Smooth muscle cell (in vitro differentiated cells): ENCODE measurements around the gene ADCK2. TPM values are rescaled to one million over a fixed set of nuclear protein-coding genes. Genes with fewer than 3 reads are reported as not detected.
"Not testable (repeated sequence)": the region's sequence is repeated elsewhere in the genome, so short reads cannot be mapped to it uniquely, and the experiment has no call there.

ENCODE experiments used
- DNase-seq: peaks from one replicate; lab custom pipeline; 2025; ENCODE audit not compliant: unreplicated experiment; lab: John Stamatoyannopoulos, UW
- H2AFZ ChIP-seq: fragments of 200-600 bp; sonication (generic); 2 replicates; pipeline ENCODE4 v1.6.0; 2016; ENCODE audit warnings: antibody characterized with exemption, low read depth, mild to moderate bottlenecking
- H3F3A ChIP-seq: fragments of 200-600 bp; sonication (generic); 2 replicates; pipeline ENCODE4 v1.6.0; 2017; ENCODE audit warnings: antibody characterized with exemption, low read depth
- H3K27ac ChIP-seq: fragments of 200-600 bp; sonication (generic); 2 replicates; pipeline ENCODE4 v1.5.1; 2016; ENCODE audit warnings: low read depth, mild to moderate bottlenecking
- H3K27me3 ChIP-seq: fragments of 200-600 bp; sonication (generic); 2 replicates; pipeline ENCODE4 v1.6.1; 2016; ENCODE audit warnings: low read depth, mild to moderate bottlenecking
- H3K36me3 ChIP-seq: fragments of 200-600 bp; sonication (generic); 2 replicates; pipeline ENCODE4 v1.5.1; 2016; ENCODE audit warnings: low read depth
- H3K4me1 ChIP-seq: fragments of 200-600 bp; sonication (generic); 2 replicates; pipeline ENCODE4 v1.5.1; 2016; ENCODE audit warnings: low read depth
- H3K4me2 ChIP-seq: fragments of 200-600 bp; sonication (generic); 2 replicates; pipeline ENCODE4 v1.6.0; 2016; ENCODE audit warnings: mild to moderate bottlenecking
- H3K4me3 ChIP-seq: fragments of 200-600 bp; sonication (generic); 2 replicates; pipeline ENCODE4 v1.5.1; 2016; ENCODE audit warnings: mild to moderate bottlenecking
- H3K79me2 ChIP-seq: fragments of 200-600 bp; sonication (generic); 2 replicates; pipeline ENCODE4 v1.6.0; 2016; ENCODE audit warnings: low read depth, mild to moderate bottlenecking
- H3K9ac ChIP-seq: fragments of 200-600 bp; sonication (generic); 2 replicates; pipeline ENCODE4 v1.6.0; 2016; ENCODE audit warnings: low read depth
- H3K9me3 ChIP-seq: fragments of 200-600 bp; sonication (generic); replicated peaks from 2 replicates; pipeline ENCODE4 v1.5.1; 2016; ENCODE audit warnings: low read depth
- H4K20me1 ChIP-seq: fragments of 200-600 bp; sonication (generic); 2 replicates; pipeline ENCODE4 v1.6.0; 2016; ENCODE audit warnings: low read depth
- WGBS: methylation state at CpG from one replicate; pipeline ENCODE4 v1.1.7; 2016; ENCODE audit warnings: low lambda C conversion rate; 5-methylcytosine and 5-hydroxymethylcytosine counted together
- polyA plus RNA-seq: library from polyadenylated mRNA; unstranded; fragments of >200 nt; fragmentation: Nextera tagmentation; extraction: Ambion mirVana; gene quantifications from 2 replicates; pipeline ENCODE4 v1.2.1, GENCODE V29; 2016
- total RNA-seq: library from RNA; depleted of rRNA; stranded (reverse); fragments of >200 nt; gene quantifications from 2 replicates; pipeline ENCODE4 v1.2.3, GENCODE V29; 2014
- TF ChIP-seq, protein P1 (sequence below): fragments of 200-600 bp; sonication (generic); IDR thresholded peaks from 2 replicates; pipeline ENCODE4 v1.5.1; 2017; ENCODE audit warnings: borderline replicate concordance, mild to moderate bottlenecking, antibody characterized with exemption; ENCODE audit not compliant: insufficient read depth, poor library complexity, severe bottlenecking

Gene ADCK2
- total RNA-seq (8.0 and 10.8 TPM in 2 replicates), polyA plus RNA-seq (10.5 and 13.0 TPM in 2 replicates)

GRCh38 chr7:140672382-140673062, at the start of gene ADCK2:
ADCK2 (plus strand) TSS chr7:140672945; CDS start chr7:140673331, 386 bp downstream.
- TF ChIP-seq, protein P1, sequence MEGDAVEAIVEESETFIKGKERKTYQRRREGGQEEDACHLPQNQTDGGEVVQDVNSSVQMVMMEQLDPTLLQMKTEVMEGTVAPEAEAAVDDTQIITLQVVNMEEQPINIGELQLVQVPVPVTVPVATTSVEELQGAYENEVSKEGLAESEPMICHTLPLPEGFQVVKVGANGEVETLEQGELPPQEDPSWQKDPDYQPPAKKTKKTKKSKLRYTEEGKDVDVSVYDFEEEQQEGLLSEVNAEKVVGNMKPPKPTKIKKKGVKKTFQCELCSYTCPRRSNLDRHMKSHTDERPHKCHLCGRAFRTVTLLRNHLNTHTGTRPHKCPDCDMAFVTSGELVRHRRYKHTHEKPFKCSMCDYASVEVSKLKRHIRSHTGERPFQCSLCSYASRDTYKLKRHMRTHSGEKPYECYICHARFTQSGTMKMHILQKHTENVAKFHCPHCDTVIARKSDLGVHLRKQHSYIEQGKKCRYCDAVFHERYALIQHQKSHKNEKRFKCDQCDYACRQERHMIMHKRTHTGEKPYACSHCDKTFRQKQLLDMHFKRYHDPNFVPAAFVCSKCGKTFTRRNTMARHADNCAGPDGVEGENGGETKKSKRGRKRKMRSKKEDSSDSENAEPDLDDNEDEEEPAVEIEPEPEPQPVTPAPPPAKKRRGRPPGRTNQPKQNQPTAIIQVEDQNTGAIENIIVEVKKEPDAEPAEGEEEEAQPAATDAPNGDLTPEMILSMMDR = no peak
- no peak for DNase-seq
- peak within 1 kb of the TSS; percentile 57 for H3K4me3 ChIP-seq
- H3K4me1 ChIP-seq = no peaks in the 10 kb centered on the region
- H3K9ac ChIP-seq = peak within 1 kb of the TSS; percentile 6
- WGBS = 5% methylated on average over 8 of the region's 41 CpGs
- H3F3A ChIP-seq = peaks cover 3% of the 10 kb centered on the region
- no peaks in the 10 kb centered on the region for H4K20me1 ChIP-seq
- H3K4me2 ChIP-seq = peak within 1 kb of the TSS; percentile 91
- H3K27ac ChIP-seq = no peak within 1 kb of the TSS
- peak within 1 kb of the TSS; percentile 76 for H2AFZ ChIP-seq
- H3K9me3 ChIP-seq = no peaks in the 10 kb centered on the region
- no peaks in the 10 kb centered on the region for H3K27me3 ChIP-seq
- no peaks in the 10 kb centered on the region for H3K79me2 ChIP-seq
- no peaks in the 10 kb centered on the region for H3K36me3 ChIP-seq

GRCh38 chr7:140623980-140624379, 48.8 kb upstream of the ADCK2 start:
- Histone ChIP-seq H2AFZ (peak overlapping the region; percentile 45), H3K9ac (no peak overlapping the region), H3K79me2 (peaks cover 14% of the 10 kb centered on the region), H3K36me3 (no peaks in the 10 kb centered on the region), H3K27me3 (no peaks in the 10 kb centered on the region), H3K4me3 (no peak overlapping the region), H3F3A (peaks cover 36% of the 10 kb centered on the region), H3K4me2 (peak overlapping the region; percentile 22), H3K4me1 (peaks cover 7% of the 10 kb centered on the region), H3K27ac (no peak overlapping the region), H3K9me3 (no peaks in the 10 kb centered on the region), H4K20me1 (peaks cover 3% of the 10 kb centered on the region)
- DNase-seq = no peak
- TF ChIP-seq, protein P1 = no peak
- WGBS = 23% methylated on average over 6 of the region's 6 CpGs

DNA sequence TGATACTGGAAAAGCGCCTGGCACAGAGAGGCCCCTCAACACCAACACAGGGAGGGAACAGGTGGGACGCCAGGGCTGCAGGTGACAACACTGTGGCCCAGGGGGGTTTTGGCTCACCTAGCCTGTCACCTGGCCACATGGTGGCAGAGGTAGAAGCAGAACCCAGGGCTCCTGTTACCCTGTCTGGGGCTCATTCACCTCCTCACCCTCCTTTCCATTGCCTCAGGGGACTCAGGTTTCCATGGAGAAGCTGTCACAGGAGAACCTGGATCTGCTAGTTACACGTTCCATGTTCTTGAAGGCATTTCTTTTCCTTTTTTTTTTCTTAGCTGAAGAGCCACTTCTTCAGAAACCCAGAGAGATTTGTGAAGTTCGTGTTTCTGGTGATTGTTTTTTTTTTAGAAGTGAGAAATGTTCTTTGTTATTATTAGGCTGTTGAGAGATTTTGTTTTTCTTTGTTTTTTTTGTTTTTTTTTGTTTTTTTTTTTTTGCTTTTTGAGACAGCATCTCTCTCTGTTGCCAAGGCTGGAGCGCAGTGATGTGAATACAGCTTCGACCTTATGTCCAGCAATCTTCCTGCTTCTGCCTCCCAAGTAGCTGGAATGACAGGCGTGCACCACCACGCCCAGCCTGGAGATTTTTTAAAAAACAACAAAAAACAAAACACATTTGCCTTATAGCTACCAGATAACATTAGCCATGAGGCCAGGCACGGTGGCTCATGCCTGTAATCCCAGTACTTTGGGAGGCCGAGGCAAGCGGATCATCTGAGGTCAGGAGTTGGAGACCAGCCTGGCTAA, 48.2 kb upstream of the ADCK2 start:
- no peak for DNase-seq
- H3K4me1 ChIP-seq = peaks cover 7% of the 10 kb centered on the region
- H3K4me2 ChIP-seq = no peak overlapping the region
- WGBS = 82% methylated on average over 11 of the region's 11 CpGs
- no peaks in the 10 kb centered on the region for H3K9me3 ChIP-seq
- peaks cover 36% of the 10 kb centered on the region for H3F3A ChIP-seq
- no peaks in the 10 kb centered on the region for H3K36me3 ChIP-seq
- TF ChIP-seq, protein P1 = no peak
- peaks cover 3% of the 10 kb centered on the region for H4K20me1 ChIP-seq
- H3K4me3 ChIP-seq = no peak overlapping the region
- peaks cover 14% of the 10 kb centered on the region for H3K79me2 ChIP-seq
- H2AFZ ChIP-seq = no peak overlapping the region
- no peak overlapping the region for H3K27ac ChIP-seq
- H3K9ac ChIP-seq = no peak overlapping the region
- no peaks in the 10 kb centered on the region for H3K27me3 ChIP-seq

DNA sequence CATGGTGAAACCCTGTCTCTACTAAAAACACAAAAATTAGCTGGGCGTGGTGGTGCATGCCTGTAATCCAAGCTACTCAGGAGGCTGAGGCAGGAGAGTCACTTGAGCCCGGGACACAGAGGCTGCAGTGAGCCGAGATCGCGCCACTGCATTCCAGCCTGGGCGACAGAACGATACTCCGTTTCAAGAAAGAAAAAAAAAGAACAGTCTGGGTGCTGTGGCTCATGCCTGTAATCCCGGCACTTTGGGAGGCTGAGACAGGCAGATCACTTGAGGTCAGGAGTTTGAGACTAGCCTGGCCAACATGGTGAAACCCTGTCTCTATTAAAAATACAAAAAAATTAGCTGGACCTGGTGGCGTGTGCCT, 47.6 kb upstream of the ADCK2 start:
- peaks cover 36% of the 10 kb centered on the region for H3F3A ChIP-seq
- not testable (repeated sequence) for DNase-seq, H3K4me3 ChIP-seq, H3K36me3 ChIP-seq, H3K27ac ChIP-seq, H3K4me1 ChIP-seq, H3K4me2 ChIP-seq, H2AFZ ChIP-seq, H3K9ac ChIP-seq, H3K27me3 ChIP-seq, H4K20me1 ChIP-seq, H3K9me3 ChIP-seq
- peaks cover 14% of the 10 kb centered on the region for H3K79me2 ChIP-seq
- 83% methylated on average over 10 of the region's 10 CpGs for WGBS
